Esophagus muscularis mucosa (tissue), 4 donors: ENCODE results near the gene R3HDM4. TPM values are rescaled to one million over a fixed set of nuclear protein-coding genes. Genes with fewer than 3 reads are reported as not detected.
"Not testable (repeated sequence)": the region's sequence is repeated elsewhere in the genome, so short reads cannot be mapped to it uniquely, and the experiment has no call there.

ENCODE experiments used
- DNase-seq: peaks from one replicate; pipeline ENCODE4 v3.0.0-alpha.2; 2017; ENCODE audit errors: extremely low spot score
- H3K27ac ChIP-seq, 4 donors: fragments of 200-600 bp; sonication (generic); replicated peaks in 1 of 4; 1 replicate in 3 of 4; 2 replicates in 1 of 4; pipeline ENCODE4 v1.5.1; 2016 to 2019; ENCODE audit warnings: mild to moderate bottlenecking in 1 of 4
- H3K27me3 ChIP-seq, 4 donors: fragments of 200-600 bp; sonication (generic); one replicate each; pipeline versions ENCODE4 v1.5.1 to v1.6.0; 2016 to 2019
- H3K36me3 ChIP-seq, 4 donors: fragments of 200-600 bp; sonication (generic); one replicate each; pipeline ENCODE4 v1.5.1; 2016 to 2019
- H3K4me1 ChIP-seq, 4 donors: fragments of 200-600 bp; sonication (generic); one replicate each; pipeline ENCODE4 v1.5.1; 2016 to 2019
- H3K4me3 ChIP-seq, 4 donors: fragments of 200-600 bp; sonication (generic); 1 replicate in 2 of 4; 2 replicates in 2 of 4; pipeline ENCODE4 v1.5.1; 2016 to 2019; ENCODE audit warnings: mild to moderate bottlenecking in 4 of 4, moderate library complexity in 1 of 4
- H3K9me3 ChIP-seq, 4 donors: fragments of 200-600 bp; sonication (generic); 1 replicate in 3 of 4; 2 replicates in 1 of 4; pipeline ENCODE4 v1.5.1; 2016 to 2019
- EP300 ChIP-seq: sonication (generic); formaldehyde crosslinking; IDR thresholded peaks from one replicate; pipeline ENCODE4 v1.6.1; 2017; ENCODE audit warnings: antibody characterized with exemption
- POLR2A ChIP-seq: fragments of 450-650 bp; IDR thresholded peaks from one replicate; pipeline ENCODE4 v1.6.1; 2017; ENCODE audit warnings: antibody characterized with exemption, moderate library complexity, mild to moderate bottlenecking, low read depth
- POLR2AphosphoS5 ChIP-seq, 2 donors: sonication (generic); formaldehyde crosslinking; IDR thresholded peaks; one replicate each; pipeline ENCODE4 v1.6.1; 2017; ENCODE audit warnings: antibody characterized with exemption in 2 of 2
- WGBS: methylation state at CpG from one replicate; pipeline ENCODE4 v1.1.5; 2018; 5-methylcytosine and 5-hydroxymethylcytosine counted together
- intact Hi-C: fragments of 100-400 bp; cut with DNase I; formaldehyde crosslinking; loops from one replicate; pipeline ENCODE4 v1.15.1; 2023
- total RNA-seq, 4 donors: library from RNA; depleted of rRNA; stranded (reverse); fragments of >200 nt; gene quantifications; one replicate each; pipeline versions ENCODE4 v1.1.0 to v1.2.1, GENCODE V29; 2016
- TF ChIP-seq, protein P1 (sequence below), 3 experiments: fragments of 200-600 bp in 2 of 3; fragments of 450-650 bp in 1 of 3; sonication (generic) in 2 of 3; IDR thresholded peaks; one replicate each; pipeline ENCODE4 v1.5.1; 2017 to 2019; ENCODE audit warnings: antibody characterized with exemption in 3 of 3, mild to moderate bottlenecking in 2 of 3, moderate library complexity in 1 of 3

The R3HDM4 gene
- total RNA-seq, 4 donors from 2014 or later, result 32.0 to 52.5 (median 40.0) TPM

DNA sequence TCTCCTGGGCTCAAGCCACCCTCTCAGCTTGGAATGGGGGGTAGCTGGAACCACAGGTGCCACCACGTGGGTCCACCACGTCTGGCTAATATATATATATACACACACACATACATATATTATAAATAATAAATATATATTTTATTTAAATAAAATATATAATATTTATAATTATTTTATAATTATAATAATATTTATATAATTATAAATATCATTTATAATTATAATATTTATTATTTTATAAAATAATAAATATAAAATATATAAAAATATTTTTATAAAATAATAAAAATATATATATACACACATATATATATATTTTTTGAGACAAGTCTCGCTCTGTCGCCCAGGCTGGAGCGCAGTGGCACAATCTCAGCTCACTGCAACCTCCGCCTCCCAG lies 58.5 kb downstream of the R3HDM4 start:
- DNase-seq, result no peak
- Histone ChIP-seq H3K9me3 (no peaks in the 10 kb centered on the region), H3K27me3 (peaks cover 0 to 73% (median 21%) of the 10 kb centered on the region in 4 donors), H3K27ac (no peak overlapping the region), H3K4me3 (no peak overlapping the region), H3K4me1 (peaks cover 9 to 32% (median 28%) of the 10 kb centered on the region in 4 donors), H3K36me3 (no peaks in the 10 kb centered on the region)
- intact Hi-C loops, result no loop called here
- TF ChIP-seq EP300 (no peak), POLR2A (no peak), POLR2AphosphoS5 (IDR thresholded peaks at IDR 0.05) (no peak)
- TF ChIP-seq, protein P1, sequence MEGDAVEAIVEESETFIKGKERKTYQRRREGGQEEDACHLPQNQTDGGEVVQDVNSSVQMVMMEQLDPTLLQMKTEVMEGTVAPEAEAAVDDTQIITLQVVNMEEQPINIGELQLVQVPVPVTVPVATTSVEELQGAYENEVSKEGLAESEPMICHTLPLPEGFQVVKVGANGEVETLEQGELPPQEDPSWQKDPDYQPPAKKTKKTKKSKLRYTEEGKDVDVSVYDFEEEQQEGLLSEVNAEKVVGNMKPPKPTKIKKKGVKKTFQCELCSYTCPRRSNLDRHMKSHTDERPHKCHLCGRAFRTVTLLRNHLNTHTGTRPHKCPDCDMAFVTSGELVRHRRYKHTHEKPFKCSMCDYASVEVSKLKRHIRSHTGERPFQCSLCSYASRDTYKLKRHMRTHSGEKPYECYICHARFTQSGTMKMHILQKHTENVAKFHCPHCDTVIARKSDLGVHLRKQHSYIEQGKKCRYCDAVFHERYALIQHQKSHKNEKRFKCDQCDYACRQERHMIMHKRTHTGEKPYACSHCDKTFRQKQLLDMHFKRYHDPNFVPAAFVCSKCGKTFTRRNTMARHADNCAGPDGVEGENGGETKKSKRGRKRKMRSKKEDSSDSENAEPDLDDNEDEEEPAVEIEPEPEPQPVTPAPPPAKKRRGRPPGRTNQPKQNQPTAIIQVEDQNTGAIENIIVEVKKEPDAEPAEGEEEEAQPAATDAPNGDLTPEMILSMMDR (IDR thresholded peaks at IDR 0.05), result no peak
- 78% methylated on average over 6 of the region's 6 CpGs for WGBS

DNA sequence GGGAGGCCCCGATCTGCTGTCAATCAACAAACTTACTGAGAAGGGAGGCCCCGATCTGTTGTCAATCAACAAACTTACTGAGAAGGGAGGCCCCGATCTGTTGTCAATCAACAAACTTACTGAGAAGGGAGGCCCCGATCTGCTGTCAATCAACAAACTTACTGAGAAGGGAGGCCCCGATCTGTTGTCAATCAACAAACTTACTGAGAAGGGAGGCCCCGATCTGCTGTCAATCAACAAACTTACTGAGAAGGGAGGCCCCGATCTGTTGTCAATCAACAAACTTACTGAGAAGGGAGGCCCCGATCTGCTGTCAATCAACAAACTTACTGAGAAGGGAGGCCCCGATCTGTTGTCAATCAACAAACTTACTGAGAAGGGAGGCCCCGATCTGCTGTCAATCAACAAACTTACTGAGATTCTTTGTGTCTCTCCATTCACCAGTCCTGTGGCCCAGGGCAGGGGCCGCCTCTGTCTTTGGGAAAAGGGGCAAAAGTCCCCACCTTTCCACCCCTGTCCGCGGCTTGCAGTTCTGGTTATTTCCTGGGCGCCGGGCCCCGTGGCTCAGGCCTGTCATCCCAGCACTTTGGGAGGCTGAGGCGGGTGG lies 59.3 kb downstream of the R3HDM4 start:
- Histone ChIP-seq H3K4me1 (peaks cover 9 to 31% (median 30%) of the 10 kb centered on the region in 4 donors), H3K27me3 (peaks cover 0 to 65% (median 15%) of the 10 kb centered on the region in 4 donors)
- H3K9me3 ChIP-seq, H3K4me3 ChIP-seq, intact Hi-C loops, DNase-seq, H3K27ac ChIP-seq, H3K36me3 ChIP-seq: not testable (repeated sequence)
- WGBS, result 93% methylated on average over 8 of the region's 17 CpGs

DNA sequence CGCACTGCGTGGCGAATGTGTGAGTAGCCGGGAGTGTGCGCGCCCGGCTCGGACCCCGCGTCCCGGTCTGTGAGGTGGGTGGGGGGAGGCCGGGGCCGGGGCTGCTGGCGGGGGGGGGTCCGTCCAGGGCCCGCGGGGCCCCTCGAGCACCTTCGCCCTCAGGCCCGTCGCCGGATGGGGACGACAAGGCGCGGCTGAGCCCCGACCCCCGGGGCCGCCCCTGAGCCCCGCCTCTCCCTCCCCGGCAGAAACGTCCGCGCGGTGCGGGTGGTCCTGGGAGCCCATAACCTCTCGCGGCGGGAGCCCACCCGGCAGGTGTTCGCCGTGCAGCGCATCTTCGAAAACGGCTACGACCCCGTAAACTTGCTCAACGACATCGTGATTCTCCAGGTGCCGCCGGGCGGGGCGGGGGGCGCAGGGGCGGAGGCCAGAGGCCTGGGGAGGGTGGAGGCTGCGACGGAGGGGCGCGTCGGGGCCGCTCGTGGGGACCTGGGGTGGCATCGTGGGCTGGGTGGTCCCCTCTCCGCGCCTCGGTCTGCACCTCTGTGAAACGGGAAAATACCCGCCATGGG lies 59.9 kb downstream of the R3HDM4 start:
- Histone ChIP-seq H3K4me1 (peaks cover 9 to 37% (median 36%) of the 10 kb centered on the region in 4 donors), H3K36me3 (no peaks in the 10 kb centered on the region), H3K9me3 (no peaks in the 10 kb centered on the region), H3K27me3 (peaks cover 0 to 64% (median 12%) of the 10 kb centered on the region in 4 donors), H3K27ac (no peak overlapping the region), H3K4me3 (peak overlapping the region in 1 of 4 donors; percentile 18)
- TF ChIP-seq POLR2AphosphoS5 (IDR thresholded peaks at IDR 0.05) (no peak), POLR2A (no peak), EP300 (no peak)
- TF ChIP-seq, protein P1 (IDR thresholded peaks at IDR 0.05), result no peak
- 40% methylated on average over 9 of the region's 67 CpGs for WGBS
- DNase-seq, result no peak
- intact Hi-C loops, result no loop called here

DNA sequence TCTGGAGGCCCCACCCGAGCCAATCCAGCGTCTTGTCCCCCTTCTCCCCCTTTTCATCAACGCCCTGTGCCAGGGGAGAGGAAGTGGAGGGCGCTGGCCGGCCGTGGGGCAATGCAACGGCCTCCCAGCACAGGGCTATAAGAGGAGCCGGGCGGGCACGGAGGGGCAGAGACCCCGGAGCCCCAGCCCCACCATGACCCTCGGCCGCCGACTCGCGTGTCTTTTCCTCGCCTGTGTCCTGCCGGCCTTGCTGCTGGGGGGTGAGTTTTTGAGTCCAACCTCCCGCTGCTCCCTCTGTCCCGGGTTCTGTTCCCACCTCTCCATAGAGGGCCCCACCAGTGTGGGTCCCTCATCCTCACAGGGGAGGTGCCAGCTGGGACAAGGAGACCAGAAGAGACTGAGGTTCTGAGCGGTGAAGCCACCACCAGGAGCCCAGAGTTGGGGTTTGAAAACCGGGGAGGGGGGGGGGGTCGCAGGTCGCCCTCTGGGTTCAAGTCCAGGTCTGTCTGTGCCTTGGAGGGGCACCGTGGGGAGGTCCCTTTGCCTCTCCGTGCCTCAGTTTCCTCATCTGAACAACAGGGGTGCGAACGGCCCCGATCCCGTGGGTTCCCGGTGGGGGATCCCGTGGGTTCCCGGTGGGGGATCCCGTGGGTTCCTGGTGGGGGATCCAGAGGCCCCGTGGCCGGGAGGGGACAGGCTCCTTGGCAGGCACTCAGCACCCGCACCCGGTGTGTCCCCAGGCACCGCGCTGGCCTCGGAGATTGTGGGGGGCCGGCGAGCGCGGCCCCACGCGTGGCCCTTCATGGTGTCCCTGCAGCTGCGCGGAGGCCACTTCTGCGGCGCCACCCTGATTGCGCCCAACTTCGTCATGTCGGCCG lies 60.6 kb downstream of the R3HDM4 start, which contains the start of gene ELANE:
Gene ELANE (plus strand): TSS at position 168 of the 878 bp plus-strand sequence. CDS start 26 bp downstream, at position 194.
- Histone ChIP-seq H3K27ac (peak within 1 kb of the TSS; percentile 76 to 86 (median 80)), H3K9me3 (no peaks in the 10 kb centered on the region), H3K4me3 (peak within 1 kb of the TSS in 3 of 4 donors; percentile 33 to 36 (median 36)), H3K4me1 (peaks cover 13 to 44% (median 43%) of the 10 kb centered on the region in 4 donors), H3K27me3 (peaks cover 0 to 66% (median 12%) of the 10 kb centered on the region in 4 donors), H3K36me3 (no peaks in the 10 kb centered on the region)
- DNase-seq, result no peak
- TF ChIP-seq POLR2AphosphoS5 (IDR thresholded peaks at IDR 0.05), result no peak
- TF ChIP-seq EP300, result no peak
- no peak for TF ChIP-seq POLR2A
- TF ChIP-seq, protein P1 (IDR thresholded peaks at IDR 0.05), result no peak
- WGBS, result 47% methylated on average over 44 of the region's 55 CpGs
- intact Hi-C loops, result no loop called here

DNA sequence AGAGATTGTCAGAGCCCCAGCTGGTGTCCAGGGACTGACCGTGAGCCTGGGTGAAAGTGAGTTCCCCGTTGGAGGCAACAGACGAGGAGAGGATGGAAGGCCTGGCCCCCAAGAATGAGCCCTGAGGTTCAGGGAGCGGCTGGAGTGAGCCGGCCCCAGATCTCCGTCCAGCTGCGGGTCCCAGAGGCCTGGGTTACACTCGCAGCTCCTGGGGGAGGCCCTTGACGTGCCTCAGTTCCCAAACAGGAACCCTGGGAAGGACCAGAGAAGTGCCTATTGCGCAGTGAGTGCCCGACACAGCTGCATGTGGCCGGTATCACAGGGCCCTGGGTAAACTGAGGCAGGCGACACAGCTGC lies 62.1 kb downstream of the R3HDM4 start:
- no peak for DNase-seq
- Histone ChIP-seq H3K9me3 (no peaks in the 10 kb centered on the region), H3K27ac (peak overlapping the region; percentile 76 to 86 (median 80)), H3K36me3 (no peaks in the 10 kb centered on the region), H3K4me3 (peak overlapping the region; percentile 32 to 36 (median 34)), H3K4me1 (peaks cover 13 to 45% (median 44%) of the 10 kb centered on the region in 4 donors), H3K27me3 (peaks cover 0 to 69% (median 18%) of the 10 kb centered on the region in 4 donors)
- intact Hi-C loops, result no loop called here
- 20% methylated on average over 6 of the region's 13 CpGs for whole genome bisulfite sequencing
- TF ChIP-seq POLR2A, result no peak
- TF ChIP-seq, protein P1 (IDR thresholded peaks at IDR 0.05), result no peak
- no peak for TF ChIP-seq POLR2AphosphoS5 (IDR thresholded peaks at IDR 0.05)
- no peak for TF ChIP-seq EP300
